Sigmoid colon (tissue), 4 donors: ENCODE data around the gene RAF1.
"Not testable (repeated sequence)": the region's sequence is repeated elsewhere in the genome, so short reads cannot be mapped to it uniquely, and the experiment has no call there.

Source experiments
- POLR2A ChIP-seq, 2 donors: fragments of 450-650 bp; IDR thresholded peaks; one replicate each; pipeline ENCODE4 v1.6.1; 2016; ENCODE audit warnings: antibody characterized with exemption in 2 of 2, mild to moderate bottlenecking in 2 of 2, moderate library complexity in 2 of 2
- POLR2AphosphoS5 ChIP-seq, 4 donors: sonication (generic); formaldehyde crosslinking; IDR thresholded peaks; one replicate each; pipeline ENCODE4 v1.6.1; 2017; ENCODE audit warnings: antibody characterized with exemption in 4 of 4
- TF ChIP-seq, protein P1 (sequence below), 4 experiments: fragments of 450-650 bp in 3 of 4; fragments of 200-600 bp in 1 of 4; IDR thresholded peaks; one replicate each; pipeline ENCODE4 v1.5.1; 2016 to 2019; ENCODE audit warnings: antibody characterized with exemption in 4 of 4, mild to moderate bottlenecking in 3 of 4, moderate library complexity in 2 of 4

DNA sequence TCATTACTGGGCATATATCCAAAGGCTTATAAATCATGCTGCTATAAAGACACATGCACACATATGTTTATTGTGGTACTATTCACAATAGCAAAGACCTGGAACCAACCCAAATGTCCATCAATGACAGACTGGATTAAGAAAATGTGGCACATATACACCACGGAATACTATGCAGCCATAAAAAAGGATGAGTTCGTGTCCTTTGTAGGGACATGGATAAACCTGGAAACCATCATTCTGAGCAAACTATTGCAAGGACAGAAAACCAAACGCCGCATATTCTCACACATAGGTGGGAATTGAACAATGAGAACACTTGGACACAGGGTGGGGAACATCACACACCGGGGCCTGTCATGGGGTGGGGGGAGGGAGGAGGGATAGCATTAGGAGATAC lies 23.1 kb downstream of the RAF1 start:
- TF ChIP-seq, protein P1, sequence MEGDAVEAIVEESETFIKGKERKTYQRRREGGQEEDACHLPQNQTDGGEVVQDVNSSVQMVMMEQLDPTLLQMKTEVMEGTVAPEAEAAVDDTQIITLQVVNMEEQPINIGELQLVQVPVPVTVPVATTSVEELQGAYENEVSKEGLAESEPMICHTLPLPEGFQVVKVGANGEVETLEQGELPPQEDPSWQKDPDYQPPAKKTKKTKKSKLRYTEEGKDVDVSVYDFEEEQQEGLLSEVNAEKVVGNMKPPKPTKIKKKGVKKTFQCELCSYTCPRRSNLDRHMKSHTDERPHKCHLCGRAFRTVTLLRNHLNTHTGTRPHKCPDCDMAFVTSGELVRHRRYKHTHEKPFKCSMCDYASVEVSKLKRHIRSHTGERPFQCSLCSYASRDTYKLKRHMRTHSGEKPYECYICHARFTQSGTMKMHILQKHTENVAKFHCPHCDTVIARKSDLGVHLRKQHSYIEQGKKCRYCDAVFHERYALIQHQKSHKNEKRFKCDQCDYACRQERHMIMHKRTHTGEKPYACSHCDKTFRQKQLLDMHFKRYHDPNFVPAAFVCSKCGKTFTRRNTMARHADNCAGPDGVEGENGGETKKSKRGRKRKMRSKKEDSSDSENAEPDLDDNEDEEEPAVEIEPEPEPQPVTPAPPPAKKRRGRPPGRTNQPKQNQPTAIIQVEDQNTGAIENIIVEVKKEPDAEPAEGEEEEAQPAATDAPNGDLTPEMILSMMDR (IDR thresholded peaks at IDR 0.05) = not testable (repeated sequence)
- TF ChIP-seq POLR2A, POLR2AphosphoS5 (IDR thresholded peaks at IDR 0.05): not testable (repeated sequence)
